Motor neuron (in vitro differentiated cells): ENCODE data around the gene PPP1R9B. TPM values are rescaled to one million over a fixed set of nuclear protein-coding genes. Genes with fewer than 3 reads are reported as not detected.

ENCODE experiments used
- ATAC-seq, 8 experiments: fragments of 200-7000 bp; cut with Tn5 transposase; replicated peaks in 6 of 8; 2 replicates each; pipeline ENCODE4 v1.8.0; 2021; ENCODE audit warnings: mild to moderate bottlenecking in 8 of 8, moderate library complexity in 8 of 8
- H3K27ac ChIP-seq, 2 donors: fragments of 250-450 bp; sonication (Bioruptor Pico); 2 replicates each; pipeline ENCODE4 v1.9.0; 2021; ENCODE audit warnings: antibody characterized with exemption in 2 of 2, mild to moderate bottlenecking in 2 of 2, moderate library complexity in 1 of 2
- H3K4me1 ChIP-seq, 2 donors: fragments of 250-450 bp; sonication (Bioruptor Pico); replicated peaks in 1 of 2; 2 replicates each; pipeline ENCODE4 v1.6.1; 2021; ENCODE audit warnings: antibody characterized with exemption in 2 of 2, mild to moderate bottlenecking in 2 of 2, moderate library complexity in 1 of 2
- H3K4me3 ChIP-seq, 5 donors: fragments of 250-450 bp; sonication (Bioruptor Pico); 2 replicates each; pipeline ENCODE4 v1.9.0; 2021; ENCODE audit warnings: antibody characterized with exemption in 5 of 5, mild to moderate bottlenecking in 5 of 5, moderate library complexity in 4 of 5
- WGBS, 10 experiments: fragments of 450-650 bp; shearing (Covaris generic); methylation state at CpG; one replicate each; pipeline ENCODE4 v1.0.0; 2022; 5-methylcytosine and 5-hydroxymethylcytosine counted together
- in situ Hi-C, 9 experiments: fragments of 400-800 bp; cut with MboI; loops; one replicate each; pipeline ENCODE4 v1.15.0; 2021; ENCODE audit warnings: low sequenced_read_pairs in 9 of 9, low pct_unique_long_range_greater_than_20kb in 2 of 9; ENCODE audit not compliant: unreplicated experiment in 9 of 9
- total RNA-seq, 8 experiments: library from RNA; unstranded; fragments of 300-600 nt; gene quantifications; 2 replicates each; pipeline versions ENCODE4 v1.2.3 to v1.2.4, GENCODE V29; 2022

Gene PPP1R9B
- total RNA-seq, 8 experiments from 2014 or later = 19.7 to 43.3 (median 29.6) TPM

DNA sequence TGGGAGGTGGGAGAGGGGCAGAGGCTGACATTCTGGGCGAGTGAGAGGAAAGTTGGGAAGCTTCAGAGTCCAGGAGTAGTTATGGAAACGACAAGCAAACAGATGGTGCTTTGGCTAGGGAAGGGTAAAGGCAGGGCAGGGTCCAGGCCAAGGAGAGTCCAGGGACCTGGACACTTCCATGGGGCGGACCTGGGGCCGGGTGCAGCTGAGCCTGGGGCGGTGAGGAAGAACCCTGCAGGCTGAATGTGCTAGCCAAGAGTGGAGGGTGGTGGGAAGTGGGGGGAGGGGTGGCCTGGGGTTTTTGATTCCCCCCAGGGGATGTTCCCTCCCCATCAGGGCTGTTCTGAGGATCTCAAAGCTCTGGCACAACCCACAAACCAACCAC, 2.6 kb downstream of the PPP1R9B start:
- in situ Hi-C loops = no loop called here
- H3K27ac ChIP-seq = no peak overlapping the region
- peaks cover 33 to 34% of the 10 kb centered on the region in 2 donors for H3K4me1 ChIP-seq
- peak in 3 of 8 experiments; percentile 3 for ATAC-seq
- H3K4me3 ChIP-seq = peak overlapping the region; percentile 93 to 100 (median 99)
- 0% methylated on average over 1 of the region's 5 CpGs; no CpG with 5 or more reads in 9 of the 10 experiments for WGBS, 10 experiments

DNA sequence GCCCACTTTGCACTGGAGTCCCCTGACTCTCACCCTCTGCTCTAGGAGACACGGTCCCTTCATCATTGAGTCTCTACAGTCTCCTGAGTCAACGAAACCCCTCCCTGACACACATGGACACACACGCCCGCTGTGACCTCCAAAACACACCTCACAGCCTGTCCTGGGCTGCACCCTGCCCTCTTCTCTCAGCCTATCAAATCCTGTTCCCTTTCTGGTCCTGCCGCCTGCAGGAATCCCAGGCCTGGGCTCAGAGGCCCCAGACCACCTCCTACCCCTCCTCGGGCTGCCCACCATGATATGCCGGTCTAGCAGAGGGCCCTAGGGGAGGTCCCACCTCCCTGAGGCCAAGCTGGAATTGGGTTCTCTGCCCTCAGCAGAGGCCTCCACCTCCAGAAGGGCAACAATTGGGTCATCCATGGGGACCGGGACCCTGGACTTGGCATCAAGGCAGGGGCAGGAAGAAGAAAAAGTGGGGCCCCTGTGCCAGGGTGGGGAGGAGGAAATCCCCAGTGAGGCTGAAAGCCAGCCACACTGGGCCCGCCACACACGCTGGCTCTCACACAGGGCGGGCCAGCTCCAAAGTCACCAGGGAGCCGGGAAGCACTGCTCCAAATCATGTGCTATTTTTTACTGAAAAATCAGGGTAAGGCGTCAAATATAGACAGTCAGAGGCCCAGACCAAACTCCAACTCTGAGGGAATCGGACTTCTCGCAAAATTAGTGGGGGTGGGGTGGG, 3.4 kb downstream of the PPP1R9B start:
- peak overlapping the region; percentile 93 to 100 (median 99) for H3K4me3 ChIP-seq
- peak in 1 of 8 experiments; percentile 3 for ATAC-seq
- no peak overlapping the region for H3K27ac ChIP-seq
- H3K4me1 ChIP-seq = peaks cover 26 to 31% of the 10 kb centered on the region in 2 donors
- in situ Hi-C loops = no loop called here
- WGBS, 10 experiments = 0 to 100% (median 38%) methylated on average over 1 to 7 of the region's 15 CpGs; no CpG with 5 or more reads in 4 of the 10 experiments

DNA sequence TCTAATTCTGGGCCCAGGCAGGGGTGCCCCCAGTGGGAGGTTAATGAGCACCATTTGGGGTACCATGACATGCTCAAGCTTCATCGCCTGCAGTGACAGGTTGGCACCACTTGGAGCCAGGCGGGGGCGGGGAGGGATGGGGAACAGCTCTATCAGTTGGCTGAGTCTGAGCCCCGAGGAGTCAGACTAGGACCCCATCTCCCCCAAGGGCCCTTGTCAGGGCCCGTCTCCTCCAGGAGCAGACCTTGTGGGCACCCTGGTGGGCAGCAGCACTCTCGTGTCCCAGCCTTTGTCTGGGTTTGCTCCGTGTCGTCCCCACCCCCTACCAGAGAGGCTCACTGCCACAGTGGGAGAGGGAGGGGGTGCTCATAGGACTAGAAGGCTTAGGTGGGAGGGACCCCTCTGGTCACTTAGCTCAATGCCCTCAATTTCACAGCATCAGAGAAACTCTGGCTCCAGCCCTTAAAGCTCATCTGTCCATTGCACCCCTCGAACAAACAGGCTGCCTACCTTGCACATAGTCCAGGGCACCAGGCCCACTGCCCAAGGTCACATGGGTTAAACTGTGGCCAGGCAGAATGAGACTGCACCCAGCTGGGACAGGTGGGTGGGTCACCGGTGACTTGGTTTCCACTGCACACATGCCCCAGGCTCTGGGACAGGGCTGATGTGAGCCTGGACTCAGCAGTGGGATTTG, 4.1 kb downstream of the PPP1R9B start:
- in situ Hi-C loops = no loop called here
- peak overlapping the region in 2 of 5 donors; percentile 93 to 99 for H3K4me3 ChIP-seq

GRCh38 chr17:50145532-50146229, 4.8 kb downstream of the PPP1R9B start:
- WGBS, 10 experiments = no CpG with 5 or more reads among the region's 11 CpGs
- ATAC-seq = no peak
- no peak overlapping the region for H3K4me3 ChIP-seq
- H3K4me1 ChIP-seq = peaks cover 26 to 27% of the 10 kb centered on the region in 2 donors
- in situ Hi-C loops = no loop called here
- no peak overlapping the region for H3K27ac ChIP-seq

More for the DNA sequence above, 4.1 kb downstream of the PPP1R9B start:
- WGBS, 10 experiments = 20 to 100% (median 100%) methylated on average over 1 to 2 of the region's 10 CpGs; no CpG with 5 or more reads in 7 of the 10 experiments
- no peak for ATAC-seq
- peaks cover 26 to 29% of the 10 kb centered on the region in 2 donors for H3K4me1 ChIP-seq
- no peak overlapping the region for H3K27ac ChIP-seq

DNA sequence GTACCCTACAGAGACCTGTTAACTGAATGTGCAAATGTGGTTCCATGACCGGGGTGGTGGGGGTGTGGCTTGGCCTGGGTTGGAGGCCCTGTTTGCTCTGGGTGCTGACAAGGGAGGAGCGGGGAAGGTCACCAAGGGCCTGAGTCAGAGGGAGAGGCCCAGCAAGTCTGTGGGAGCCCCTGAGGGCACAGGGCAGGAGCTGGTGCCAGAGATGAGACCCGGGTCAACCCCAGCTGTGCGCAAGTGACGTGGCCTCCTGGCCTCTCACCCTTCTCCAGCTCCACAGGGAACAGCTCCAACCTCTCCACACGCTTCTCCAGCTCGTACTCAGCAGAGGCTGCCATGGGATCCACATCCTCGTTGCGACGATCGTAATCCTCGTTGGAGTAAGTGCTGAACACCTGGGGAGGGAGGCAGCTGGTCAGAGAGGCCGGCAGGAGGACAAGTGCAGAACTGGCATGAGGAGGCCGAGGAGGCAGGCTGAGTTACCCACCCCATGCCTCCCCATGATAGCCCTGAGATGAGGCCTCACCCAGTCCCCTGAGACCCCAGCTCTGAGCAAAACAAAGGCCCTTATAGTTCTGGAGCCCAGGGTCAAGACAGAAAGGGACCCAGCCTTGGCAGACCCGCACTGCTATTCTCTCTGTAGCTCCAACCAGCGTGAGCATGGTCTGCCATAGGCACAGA, 5.5 kb downstream of the PPP1R9B start:
- Histone ChIP-seq H3K27ac (no peak overlapping the region), H3K4me1 (peaks cover 30 to 33% of the 10 kb centered on the region in 2 donors), H3K4me3 (no peak overlapping the region)
- ATAC-seq = peak in 3 of 8 experiments; percentile 46 to 53 (median 52)
- in situ Hi-C loops = no loop called here
- WGBS, 10 experiments = 40 to 94% (median 60%) methylated on average over 1 to 7 of the region's 16 CpGs; no CpG with 5 or more reads in 5 of the 10 experiments

DNA sequence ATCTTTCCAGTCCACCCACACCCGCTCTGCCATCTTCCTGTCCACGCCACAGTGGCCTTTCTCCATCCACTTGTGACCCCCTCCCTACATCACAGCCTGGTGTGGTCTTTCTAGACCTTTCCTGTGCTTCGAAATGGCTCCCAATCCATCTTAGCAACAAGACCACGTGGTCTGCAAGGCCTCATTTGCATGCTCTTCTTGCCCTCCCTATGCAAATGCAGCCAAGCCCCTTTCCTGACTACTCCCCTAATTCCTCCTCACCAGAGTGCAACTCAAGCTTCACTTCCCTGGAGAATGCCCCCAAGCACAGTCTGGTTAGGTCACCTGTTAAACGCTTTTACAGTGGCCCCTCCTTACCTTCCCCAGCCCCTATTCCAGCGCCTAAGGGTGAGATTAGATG, 6.1 kb downstream of the PPP1R9B start:
- Histone ChIP-seq H3K4me3 (no peak overlapping the region), H3K4me1 (peaks cover 30 to 34% of the 10 kb centered on the region in 2 donors), H3K27ac (no peak overlapping the region)
- peak in 3 of 8 experiments; percentile 51 to 59 (median 54) for ATAC-seq
- 0 to 93% (median 73%) methylated on average over 1 to 3 of the region's 6 CpGs; no CpG with 5 or more reads in 6 of the 10 experiments for WGBS, 10 experiments
- in situ Hi-C loops = no loop called here

- Histone ChIP-seq H3K4me3 (no peak overlapping the region), H3K4me1 (peaks cover 30 to 34% of the 10 kb centered on the region in 2 donors), H3K27ac (no peak overlapping the region)
- in situ Hi-C loops = no loop called here
- 40 to 94% (median 83%) methylated on average over 1 to 10 of the region's 20 CpGs; no CpG with 5 or more reads in 5 of the 10 experiments for WGBS, 10 experiments
- no peak for ATAC-seq
Measured at GRCh38 chr17:50143461-50144176, 6.9 kb downstream of the PPP1R9B start.

DNA sequence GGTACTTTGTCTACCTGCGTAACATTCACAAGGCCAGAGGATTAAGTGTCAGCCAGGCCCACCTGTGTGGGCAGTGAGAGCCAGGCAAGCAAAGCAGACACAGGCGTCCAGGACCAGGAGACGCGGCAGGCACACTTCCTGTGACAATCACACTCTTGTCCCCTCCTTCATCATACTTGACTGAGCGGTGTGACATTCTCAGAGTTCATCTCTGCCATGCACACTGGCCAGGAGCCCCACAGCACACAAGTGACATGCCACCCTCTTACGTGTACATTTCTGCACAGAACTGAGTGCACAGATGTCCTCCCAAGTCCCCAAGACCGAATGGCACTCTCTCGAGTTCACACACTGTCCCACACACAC, 8.7 kb downstream of the PPP1R9B start:
- Histone ChIP-seq H3K4me3 (no peak overlapping the region), H3K4me1 (peaks cover 15 to 21% of the 10 kb centered on the region in 2 donors), H3K27ac (no peak overlapping the region)
- in situ Hi-C loops = no loop called here
- ATAC-seq = no peak
- 53 to 100% (median 100%) methylated on average over 1 to 7 of the region's 8 CpGs; no CpG with 5 or more reads in 2 of the 10 experiments for WGBS, 10 experiments

DNA sequence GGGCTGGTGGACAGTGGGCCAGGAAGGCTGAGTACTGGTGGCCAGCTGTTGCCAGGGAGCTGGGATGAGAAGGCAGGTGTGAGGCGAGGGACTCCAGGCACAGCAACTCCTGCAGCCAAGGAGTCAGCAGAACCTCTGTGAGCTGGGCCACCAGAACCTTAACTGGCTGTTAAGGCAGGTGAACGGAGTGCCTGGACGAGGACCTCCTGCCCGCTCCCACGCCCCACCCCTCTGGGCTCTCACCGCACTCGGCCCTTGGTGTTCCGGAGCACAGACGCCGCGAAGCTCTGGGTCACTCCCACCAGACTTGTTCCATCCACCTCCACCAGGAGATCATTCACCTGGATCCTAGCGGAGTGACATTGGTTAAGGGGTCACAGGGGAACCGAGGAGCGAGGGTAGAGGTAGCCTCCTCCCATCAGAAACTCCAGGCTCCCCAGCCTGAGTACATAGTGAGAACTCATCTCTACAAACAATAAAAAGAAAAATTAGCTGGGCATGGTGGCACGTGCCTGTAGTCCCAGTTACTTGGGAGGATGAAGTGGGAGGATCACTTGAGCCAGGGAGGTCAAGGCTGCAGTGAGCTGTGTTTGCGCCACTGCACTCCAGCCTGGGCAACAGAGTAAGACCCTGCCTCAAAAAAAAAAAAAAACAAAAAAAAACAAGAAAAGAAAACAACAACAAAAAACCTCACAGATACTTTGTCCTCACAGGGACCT, 9.3 kb downstream of the PPP1R9B start:
- no peak overlapping the region for H3K27ac ChIP-seq
- ATAC-seq = no peak
- in situ Hi-C loops = no loop called here

GRCh38 chr17:50139950-50140885, 10.3 kb downstream of the PPP1R9B start:
- no peak overlapping the region for H3K4me3 ChIP-seq
- in situ Hi-C loops = no loop called here

More for the DNA sequence above, 9.3 kb downstream of the PPP1R9B start:
- Histone ChIP-seq H3K4me3 (no peak overlapping the region), H3K4me1 (peaks cover 10 to 15% of the 10 kb centered on the region in 2 donors)
- WGBS, 10 experiments = 75 to 100% (median 97%) methylated on average over 1 to 10 of the region's 16 CpGs; no CpG with 5 or more reads in 2 of the 10 experiments

More at GRCh38 chr17:50139950-50140885, 10.3 kb downstream of the PPP1R9B start:
- peak overlapping the region in 1 of 2 donors; percentile 61 for H3K27ac ChIP-seq
- peak; percentile 8 to 96 (median 92) for ATAC-seq
- peaks cover 4 to 9% of the 10 kb centered on the region in 2 donors for H3K4me1 ChIP-seq
- 0 to 100% (median 71%) methylated on average over 1 to 9 of the region's 19 CpGs; no CpG with 5 or more reads in 4 of the 10 experiments for WGBS, 10 experiments
